ENCODE results near the gene PCDHA9. TPM values are rescaled to one million over a fixed set of nuclear protein-coding genes. Genes with fewer than 3 reads are reported as not detected.

PCDHA9 gene
- total RNA-seq, 2 donors from 2014 or later: 0.14 to 0.51 TPM

DNA sequence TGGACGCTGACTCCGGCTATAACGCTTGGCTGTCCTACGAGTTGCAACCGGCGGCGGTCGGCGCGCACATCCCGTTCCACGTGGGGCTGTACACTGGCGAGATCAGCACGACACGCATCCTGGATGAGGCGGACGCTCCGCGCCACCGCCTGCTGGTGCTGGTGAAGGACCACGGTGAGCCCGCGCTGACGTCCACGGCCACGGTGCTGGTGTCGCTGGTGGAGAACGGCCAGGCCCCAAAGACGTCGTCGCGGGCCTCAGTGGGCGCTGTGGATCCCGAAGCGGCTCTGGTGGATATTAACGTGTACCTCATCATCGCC, 29.0 kb downstream of the PCDHA9 start:
- Histone ChIP-seq H3K4me1 (replicated peaks) (no peaks in the 10 kb centered on the region), H3K4me3 (no peak overlapping the region), H3K9me3 (no peaks in the 10 kb centered on the region), H3K27ac (no peak overlapping the region), H3K27me3 (replicated peaks; ENCODE audit: insufficient read depth) (no peaks in the 10 kb centered on the region), H3K36me3 (no peaks in the 10 kb centered on the region)
- intact Hi-C loops (cut with DNase I): no loop called here
- TF ChIP-seq POLR2AphosphoS5 (IDR thresholded peaks at IDR 0.05) (no peak), CTCF (IDR thresholded peaks at IDR 0.05) (no peak), POLR2A (IDR thresholded peaks at IDR 0.05) (no peak)
- 35% methylated on average over 12 of the region's 37 CpGs for WGBS
- DNase-seq (ENCODE audit: low spot score): no peak

- Histone ChIP-seq H3K9me3 (no peaks in the 10 kb centered on the region), H3K36me3 (no peaks in the 10 kb centered on the region), H3K27me3 (replicated peaks; ENCODE audit: insufficient read depth) (no peaks in the 10 kb centered on the region), H3K27ac (no peak within 1 kb of the TSS), H3K4me1 (replicated peaks) (no peaks in the 10 kb centered on the region), H3K4me3 (no peak within 1 kb of the TSS)
- TF ChIP-seq CTCF (IDR thresholded peaks at IDR 0.05) (peak in 1 of 4 experiments; percentile 22), POLR2AphosphoS5 (IDR thresholded peaks at IDR 0.05) (no peak), POLR2A (IDR thresholded peaks at IDR 0.05) (no peak)
- intact Hi-C loops (cut with DNase I): no loop called here
- DNase-seq (ENCODE audit: low spot score): no peak
- WGBS: 14% methylated on average over 35 of the region's 35 CpGs
These were observed 33.9 kb downstream of the PCDHA9 start, which contains the start of gene PCDHA13 for GRCh38 chr5:140881889-140882590. Gene PCDHA13, plus strand, starts transcription at chr5:140882124. Its CDS starts 145 bp downstream, at chr5:140882269.

GRCh38 chr5:140882591-140882899, 34.4 kb downstream of the PCDHA9 start:
- no peak for DNase-seq (ENCODE audit: low spot score)
- no peaks in the 10 kb centered on the region for H3K36me3 ChIP-seq
- TF ChIP-seq CTCF (IDR thresholded peaks at IDR 0.05) (no peak), POLR2A (IDR thresholded peaks at IDR 0.05) (no peak), POLR2AphosphoS5 (IDR thresholded peaks at IDR 0.05) (no peak)
- H3K27me3 ChIP-seq (replicated peaks; ENCODE audit: insufficient read depth): no peaks in the 10 kb centered on the region
- intact Hi-C loops (cut with DNase I): no loop called here
- 19% methylated on average over 12 of the region's 12 CpGs for WGBS
- H3K4me1 ChIP-seq (replicated peaks): no peaks in the 10 kb centered on the region
- H3K27ac ChIP-seq: no peak overlapping the region
- no peak overlapping the region for H3K4me3 ChIP-seq
- H3K9me3 ChIP-seq: no peaks in the 10 kb centered on the region

GRCh38 chr5:140883373-140883772, 35.2 kb downstream of the PCDHA9 start:
- 37% methylated on average over 41 of the region's 41 CpGs for WGBS
- Histone ChIP-seq H3K4me3 (no peak overlapping the region), H3K9me3 (no peaks in the 10 kb centered on the region), H3K4me1 (replicated peaks) (no peaks in the 10 kb centered on the region), H3K27ac (no peak overlapping the region), H3K36me3 (no peaks in the 10 kb centered on the region), H3K27me3 (replicated peaks; ENCODE audit: insufficient read depth) (no peaks in the 10 kb centered on the region)
- no peak for TF ChIP-seq POLR2A (IDR thresholded peaks at IDR 0.05)
- no peak for TF ChIP-seq CTCF (IDR thresholded peaks at IDR 0.05)
- TF ChIP-seq POLR2AphosphoS5 (IDR thresholded peaks at IDR 0.05): no peak
- intact Hi-C loops (cut with DNase I): no loop called here
- DNase-seq (ENCODE audit: low spot score): no peak

DNA sequence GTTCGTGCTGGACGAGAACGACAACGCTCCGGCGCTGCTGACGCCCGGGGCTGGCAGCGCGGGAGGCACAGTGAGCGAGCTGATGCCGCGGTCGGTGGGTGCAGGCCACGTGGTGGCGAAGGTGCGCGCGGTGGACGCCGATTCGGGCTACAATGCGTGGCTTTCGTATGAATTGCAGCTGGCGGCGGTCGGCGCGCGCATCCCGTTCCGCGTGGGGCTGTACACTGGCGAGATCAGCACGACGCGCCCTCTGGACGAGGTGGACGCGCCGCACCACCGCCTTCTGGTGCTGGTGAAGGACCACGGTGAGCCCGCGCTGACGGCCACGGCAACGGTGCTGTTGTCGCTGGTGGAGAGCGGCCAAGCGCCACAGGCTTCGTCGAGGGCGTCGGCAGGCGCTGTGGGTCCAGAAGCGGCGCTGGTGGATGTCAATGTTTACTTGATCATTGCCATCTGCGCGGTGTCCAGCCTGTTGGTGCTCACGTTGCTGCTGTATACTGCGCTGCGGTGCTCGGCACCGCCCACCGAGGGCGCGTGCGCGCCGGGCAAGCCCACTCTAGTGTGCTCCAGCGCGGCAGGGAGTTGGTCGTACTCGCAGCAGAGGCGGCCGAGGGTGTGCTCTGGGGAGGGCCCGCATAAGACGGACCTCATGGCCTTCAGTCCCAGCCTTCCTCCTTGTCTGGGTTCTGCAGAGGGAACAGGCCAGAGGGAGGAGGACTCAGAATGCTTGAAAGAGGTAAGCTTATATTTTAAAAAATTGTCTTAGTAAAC, 35.9 kb downstream of the PCDHA9 start:
- no peak for DNase-seq (ENCODE audit: low spot score)
- TF ChIP-seq POLR2A (IDR thresholded peaks at IDR 0.05): no peak
- TF ChIP-seq POLR2AphosphoS5 (IDR thresholded peaks at IDR 0.05): no peak
- no peak for TF ChIP-seq CTCF (IDR thresholded peaks at IDR 0.05)
- 38% methylated on average over 42 of the region's 79 CpGs for WGBS
- no peaks in the 10 kb centered on the region for H3K4me1 ChIP-seq (replicated peaks)
- no peaks in the 10 kb centered on the region for H3K9me3 ChIP-seq
- no peak overlapping the region for H3K27ac ChIP-seq
- no peak overlapping the region for H3K4me3 ChIP-seq
- intact Hi-C loops (cut with DNase I): no loop called here
- no peaks in the 10 kb centered on the region for H3K36me3 ChIP-seq
- no peaks in the 10 kb centered on the region for H3K27me3 ChIP-seq (replicated peaks; ENCODE audit: insufficient read depth)

Measured in prostate gland (tissue), 2 donors.